Measurements from ENCODE around the gene RAB33A. TPM values are rescaled to one million over a fixed set of nuclear protein-coding genes. Genes with fewer than 3 reads are reported as not detected.

The RAB33A gene
- total and polyA plus RNA-seq, 9 of the 15 experiments (the other 6 are each of a cell fraction or from before 2014, with no cell fraction given): 0.04 to 0.20 (median 0.06) TPM; not detected in 4

- H4K20me1 ChIP-seq (replicated peaks; ENCODE audit: control insufficient read depth, insufficient read depth, low read length): no peaks in the 10 kb centered on the region
- ChIA-PET CTCF (ENCODE audit: low intra/inter-chr PET ratio) (interaction anchor here (0.6 kb wide), 1 partner anchor 359 kb away, joined by 3 read pairs; no protein-coding TSS in a partner anchor), POLR2A (interaction anchor here (0.6 to 1.5 kb wide), 7 partner anchors 10 to 1839 kb away, joined by 3 to 8 read pairs (median 3); partner anchors contain the start of gene AIFM1)
- no peaks in the 10 kb centered on the region for H3K9me1 ChIP-seq (ENCODE audit: control insufficient read depth, insufficient read depth, low read length)
- 0 out of 2 replicates have a peak overlapping the region, but pooled peaks have one; percentile 21 for H2AFZ ChIP-seq (ENCODE audit: low read depth, low read length)
- peak overlapping the region; percentile 25 to 38; a peak in 3 of 4 replicates for H3K9ac ChIP-seq (ENCODE audit: insufficient read depth in 1 of 2, low read depth in 2 of 2, low read length in 2 of 2)
- 5% methylated on average over 3 of the region's 3 CpGs for WGBS (ENCODE audit: insufficient coverage, low coverage, missing lambda C conversion rate)
- peak; percentile 88 for FAIRE-seq
- H3K36me3 ChIP-seq (ENCODE audit: control insufficient read depth, insufficient read depth, low read length): peaks cover 72% of the 10 kb centered on the region
- no TSS peak for BruUV-seq (replicated peaks)
- in situ Hi-C loops (cut with MboI): loop anchor here (5.0 kb wide), 1 partner anchor 62 kb away; no protein-coding TSS in a partner anchor
- no peak overlapping the region for H3K4me3 ChIP-seq
- H3K27me3 ChIP-seq (ENCODE audit: control insufficient read depth in 2 of 2, insufficient read depth in 2 of 2, low read length in 2 of 2): no peaks in the 10 kb centered on the region
- peaks cover 0 to 9% of the 10 kb centered on the region in 2 experiments; a peak in 3 of 5 replicates for H3K4me1 ChIP-seq (replicated peaks in 1 of 2; ENCODE audit: control insufficient read depth in 2 of 2, insufficient read depth in 2 of 2, low read length in 2 of 2)
- intact Hi-C loops (cut with micrococcal nuclease): no loop called here
- no peaks in the 10 kb centered on the region for H3K9me3 ChIP-seq (replicated peaks; ENCODE audit: control insufficient read depth, insufficient read depth, low read depth, low read length)
- H3K4me2 ChIP-seq (ENCODE audit: insufficient read depth, low read length): 0 out of 2 replicates have a peak overlapping the region, but pooled peaks have one; percentile 4
- no peaks in the 10 kb centered on the region for H3K79me2 ChIP-seq (ENCODE audit: control insufficient read depth, insufficient read depth, low read length)
- peak overlapping the region; percentile 63 for H3K27ac ChIP-seq (ENCODE audit: extremely low read depth, low read depth, low read length)
- peak in 2 of 4 experiments; percentile 23 to 63 for DNase-seq (ENCODE audit: extremely low read depth in 1 of 4, low spot score in 3 of 4)
- peak; percentile 88 for ATAC-seq
- peak; percentile 91 for TF ChIP-seq MEF2D (tag; conservative IDR thresholded peaks at IDR 0.05; ENCODE audit: low read depth)
- no peak for TF ChIP-seq HNRNPH1 (optimal IDR thresholded peaks at IDR 0.05; ENCODE audit: low read depth, low read length)
- no peak for TF ChIP-seq ZBTB5 (IDR thresholded peaks at IDR 0.05)
- TF ChIP-seq ZNF507 (tag; conservative IDR thresholded peaks at IDR 0.05): no peak
- no peak for TF ChIP-seq NCOA2 (IDR thresholded peaks at IDR 0.05; ENCODE audit: partially characterized antibody in 2 of 2)
- TF ChIP-seq JUND (IDR thresholded peaks at IDR 0.05; ENCODE audit: borderline replicate concordance, low read depth, low read length): peak; percentile 40; the same call in 1 of the 2 replicates
- TF ChIP-seq JUND (tag; IDR thresholded peaks at IDR 0.05; ENCODE audit: borderline replicate concordance, low read depth, low read length): no peak
- no peak for TF ChIP-seq ZBTB26 (CRISPR knock-in tag; IDR thresholded peaks at IDR 0.05)
- TF ChIP-seq ZNF445 (CRISPR knock-in tag; IDR thresholded peaks at IDR 0.05; ENCODE audit: low read depth): no peak
- TF ChIP-seq DPF2 (IDR thresholded peaks at IDR 0.05): peak; percentile 53; the same call in 1 of the 2 replicates
- peak; percentile 46; the same call in 1 of the 2 replicates for TF ChIP-seq ARID1B (IDR thresholded peaks at IDR 0.05)
- no peak for TF ChIP-seq ZNF512 (tag; IDR thresholded peaks at IDR 0.05)
- no peak for TF ChIP-seq TRIM28 (IDR thresholded peaks at IDR 0.05)
- no peak for TF ChIP-seq BMI1 (IDR thresholded peaks at IDR 0.05; ENCODE audit: low read length)
- no peak for TF ChIP-seq ZNF778 (CRISPR knock-in tag; IDR thresholded peaks at IDR 0.05)
- peak; percentile 30 for TF ChIP-seq TCF3 (CRISPR knock-in tag; IDR thresholded peaks at IDR 0.05)
- peak; percentile 35; the same call in 1 of the 2 replicates for TF ChIP-seq CBFA2T3 (IDR thresholded peaks at IDR 0.05)
- TF ChIP-seq CBX1 (IDR thresholded peaks at IDR 0.05; ENCODE audit: low read depth): no peak
Observed at GRCh38 chrX:130139474-130140201, 32.1 kb upstream of the RAB33A start.

Data from K562 (cell line).